Measurements from ENCODE around the gene MAP2K5. TPM values are rescaled to one million over a fixed set of nuclear protein-coding genes. Genes with fewer than 3 reads are reported as not detected.
A peak's percentile ranks its signal among the peaks of the same experiment; 100 is the strongest.

Gene MAP2K5
- total and polyA plus RNA-seq, 2 experiments from 2014 or later = 6.8 to 13.6 TPM

DNA sequence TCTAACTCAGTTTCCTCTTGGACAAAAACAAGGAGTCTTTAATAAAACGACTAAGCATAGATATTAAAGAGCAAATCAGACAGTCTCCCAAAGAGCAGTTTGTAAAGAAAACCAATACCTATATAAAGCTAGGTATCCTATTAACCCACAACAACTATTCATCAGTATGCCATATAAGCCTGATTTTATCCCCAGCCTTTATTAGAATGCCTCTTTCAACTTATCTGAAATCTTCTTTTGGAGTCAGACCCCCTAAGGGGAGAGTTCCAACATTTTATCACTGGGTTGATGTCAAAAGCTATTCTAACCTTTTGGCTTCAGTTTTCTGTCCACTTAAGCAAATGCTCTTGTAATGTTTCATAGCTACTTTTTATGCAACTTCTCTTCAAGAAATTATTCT, 17.8 kb downstream of the MAP2K5 start:
- no peaks in the 10 kb centered on the region for H3K36me3 ChIP-seq
- H3K4me3 ChIP-seq = no peak overlapping the region
- no peaks in the 10 kb centered on the region for H3K27me3 ChIP-seq
- H3K27ac ChIP-seq = no peak overlapping the region
- H3K9me3 ChIP-seq (ENCODE audit: low read depth) = no peaks in the 10 kb centered on the region
- DNase-seq (ENCODE audit: low read depth in 1 of 2, low spot score in 1 of 2) = no peak
- H3K4me1 ChIP-seq (ENCODE audit: low read depth) = no peaks in the 10 kb centered on the region
- TF ChIP-seq, protein P1, sequence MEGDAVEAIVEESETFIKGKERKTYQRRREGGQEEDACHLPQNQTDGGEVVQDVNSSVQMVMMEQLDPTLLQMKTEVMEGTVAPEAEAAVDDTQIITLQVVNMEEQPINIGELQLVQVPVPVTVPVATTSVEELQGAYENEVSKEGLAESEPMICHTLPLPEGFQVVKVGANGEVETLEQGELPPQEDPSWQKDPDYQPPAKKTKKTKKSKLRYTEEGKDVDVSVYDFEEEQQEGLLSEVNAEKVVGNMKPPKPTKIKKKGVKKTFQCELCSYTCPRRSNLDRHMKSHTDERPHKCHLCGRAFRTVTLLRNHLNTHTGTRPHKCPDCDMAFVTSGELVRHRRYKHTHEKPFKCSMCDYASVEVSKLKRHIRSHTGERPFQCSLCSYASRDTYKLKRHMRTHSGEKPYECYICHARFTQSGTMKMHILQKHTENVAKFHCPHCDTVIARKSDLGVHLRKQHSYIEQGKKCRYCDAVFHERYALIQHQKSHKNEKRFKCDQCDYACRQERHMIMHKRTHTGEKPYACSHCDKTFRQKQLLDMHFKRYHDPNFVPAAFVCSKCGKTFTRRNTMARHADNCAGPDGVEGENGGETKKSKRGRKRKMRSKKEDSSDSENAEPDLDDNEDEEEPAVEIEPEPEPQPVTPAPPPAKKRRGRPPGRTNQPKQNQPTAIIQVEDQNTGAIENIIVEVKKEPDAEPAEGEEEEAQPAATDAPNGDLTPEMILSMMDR (IDR thresholded peaks at IDR 0.05; ENCODE audit: low read depth, low read length) = no peak

- H3K27ac ChIP-seq = no peak overlapping the region
- H3K4me3 ChIP-seq = no peak overlapping the region
- DNase-seq (ENCODE audit: low read depth in 1 of 2, low spot score in 1 of 2) = no peak
- H3K27me3 ChIP-seq = no peaks in the 10 kb centered on the region
- H3K36me3 ChIP-seq = no peaks in the 10 kb centered on the region
- TF ChIP-seq, protein P1 (IDR thresholded peaks at IDR 0.05; ENCODE audit: low read depth, low read length) = no peak
- no peaks in the 10 kb centered on the region for H3K9me3 ChIP-seq (ENCODE audit: low read depth)
- no peaks in the 10 kb centered on the region for H3K4me1 ChIP-seq (ENCODE audit: low read depth)
Observed at GRCh38 chr15:67563092-67563491, 20.6 kb downstream of the MAP2K5 start.

DNA sequence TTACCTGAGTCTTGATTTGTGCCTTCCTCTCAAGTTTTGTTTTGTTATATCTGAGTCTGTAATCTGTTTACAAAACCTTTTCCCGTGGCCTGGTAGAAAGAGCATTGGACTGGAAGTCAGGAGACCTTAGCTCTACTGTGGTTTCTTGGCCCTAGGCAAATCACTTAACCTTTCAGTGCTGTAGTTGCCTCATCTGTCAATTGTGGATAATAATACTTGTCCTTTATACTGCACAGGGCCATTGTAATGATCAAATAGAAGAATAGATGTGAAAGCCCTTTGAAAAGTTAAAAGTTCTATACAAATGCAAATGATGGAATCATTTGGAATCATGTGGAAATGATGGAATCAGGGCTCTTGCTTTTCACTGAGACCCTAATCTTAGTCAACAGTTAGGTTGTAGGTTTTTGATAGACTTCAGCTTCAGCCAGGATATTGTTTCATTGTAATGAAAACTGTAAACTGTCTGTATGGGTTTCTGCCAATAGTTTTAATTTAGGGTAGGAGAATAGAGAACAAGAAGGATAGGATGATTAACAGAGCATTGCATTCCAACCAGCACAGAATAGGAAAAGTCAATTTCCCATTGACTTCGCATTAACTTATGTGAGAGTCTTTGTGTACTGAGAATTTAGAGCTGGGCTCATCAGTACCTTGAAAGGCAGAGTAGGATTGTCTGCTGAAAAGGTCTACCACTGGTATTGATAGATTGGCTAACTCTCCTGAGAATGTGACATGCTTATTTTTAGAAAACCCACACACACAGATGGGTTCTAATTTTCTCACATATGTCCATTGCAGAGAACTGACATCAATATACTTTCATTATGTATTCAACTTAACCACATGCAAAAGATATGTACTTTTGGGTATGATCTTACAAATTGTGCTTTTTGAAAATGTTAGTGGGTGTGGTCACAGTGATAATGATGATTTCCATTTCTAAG, 21.8 kb downstream of the MAP2K5 start:
- Histone ChIP-seq H3K4me3 (no peak overlapping the region), H3K4me1 (ENCODE audit: low read depth) (no peaks in the 10 kb centered on the region), H3K27ac (no peak overlapping the region), H3K9me3 (ENCODE audit: low read depth) (no peaks in the 10 kb centered on the region), H3K27me3 (no peaks in the 10 kb centered on the region), H3K36me3 (no peaks in the 10 kb centered on the region)
- TF ChIP-seq, protein P1 (IDR thresholded peaks at IDR 0.05; ENCODE audit: low read depth, low read length) = no peak
- no peak for DNase-seq (ENCODE audit: low read depth in 1 of 2, low spot score in 1 of 2)

- peak in 1 of 2 donors; percentile 30 for DNase-seq (ENCODE audit: low read depth in 1 of 2, low spot score in 1 of 2)
- no peak overlapping the region for H3K4me3 ChIP-seq
- TF ChIP-seq, protein P1 (IDR thresholded peaks at IDR 0.05; ENCODE audit: low read depth, low read length) = no peak
- H3K27ac ChIP-seq = no peak overlapping the region
- no peaks in the 10 kb centered on the region for H3K4me1 ChIP-seq (ENCODE audit: low read depth)
- H3K27me3 ChIP-seq = no peaks in the 10 kb centered on the region
- H3K36me3 ChIP-seq = no peaks in the 10 kb centered on the region
- no peaks in the 10 kb centered on the region for H3K9me3 ChIP-seq (ENCODE audit: low read depth)
Observed at GRCh38 chr15:67564968-67565345, 22.5 kb downstream of the MAP2K5 start.

- TF ChIP-seq, protein P1 (IDR thresholded peaks at IDR 0.05; ENCODE audit: low read depth, low read length) = no peak
- no peak overlapping the region for H3K4me3 ChIP-seq
- DNase-seq (ENCODE audit: low read depth in 1 of 2, low spot score in 1 of 2) = no peak
- no peaks in the 10 kb centered on the region for H3K27me3 ChIP-seq
- H3K4me1 ChIP-seq (ENCODE audit: low read depth) = no peaks in the 10 kb centered on the region
- no peaks in the 10 kb centered on the region for H3K36me3 ChIP-seq
- H3K9me3 ChIP-seq (ENCODE audit: low read depth) = no peaks in the 10 kb centered on the region
- no peak overlapping the region for H3K27ac ChIP-seq
Observed at GRCh38 chr15:67569668-67570067, 27.2 kb downstream of the MAP2K5 start.

Data from cardiac muscle cell (in vitro differentiated cells and primary cell).